DMS153 treated with DMSO at 0.1 percent for 48 hours (cell line): ENCODE results near the gene FBXL12.
A peak's percentile ranks its signal among the peaks of the same experiment; 100 is the strongest.
"Not testable (repeated sequence)": the region's sequence is repeated elsewhere in the genome, so short reads cannot be mapped to it uniquely, and the experiment has no call there.

Source experiments
- DNase-seq: peaks from one replicate; lab custom pipeline; 2025; ENCODE audit not compliant: unreplicated experiment; lab: John Stamatoyannopoulos, UW

Gene FBXL12

GRCh38 chr19:9793071-9793591, 25.7 kb downstream of the FBXL12 start:
- peak; percentile 5 for DNase-seq

GRCh38 chr19:9792206-9793070, 26.4 kb downstream of the FBXL12 start:
- peak; percentile 78 for DNase-seq

GRCh38 chr19:9791552-9792205, 27.2 kb downstream of the FBXL12 start:
- peak; percentile 86 for DNase-seq

GRCh38 chr19:9791073-9791367, 27.9 kb downstream of the FBXL12 start:
- not testable (repeated sequence) for DNase-seq

- DNase-seq, result not testable (repeated sequence)
Measured at GRCh38 chr19:9789579-9789978, 29.3 kb downstream of the FBXL12 start.

GRCh38 chr19:9789066-9789465, 29.8 kb downstream of the FBXL12 start:
- no peak for DNase-seq

- not testable (repeated sequence) for DNase-seq
Measured at GRCh38 chr19:9788604-9789003, 30.3 kb downstream of the FBXL12 start.

GRCh38 chr19:9786819-9787218, 32.1 kb downstream of the FBXL12 start:
- DNase-seq, result no peak

GRCh38 chr19:9786342-9786741, 32.5 kb downstream of the FBXL12 start:
- no peak for DNase-seq

- peak; percentile 99 for DNase-seq
Measured at GRCh38 chr19:9785367-9786331, 33.2 kb downstream of the FBXL12 start.

- not testable (repeated sequence) for DNase-seq
Measured at GRCh38 chr19:9784163-9784496, 34.7 kb downstream of the FBXL12 start.

- DNase-seq, result no peak
Measured at GRCh38 chr19:9782338-9782737, 36.5 kb downstream of the FBXL12 start.

GRCh38 chr19:9768175-9769112, 50.4 kb downstream of the FBXL12 start, which contains the start of gene ZNF846:
Gene ZNF846, minus strand, starts transcription at chr19:9768738. Its CDS starts 3,788 bp downstream, at chr19:9764950.
- DNase-seq, result peak; percentile 89
